ENCODE results near the gene FOXP1.

GRCh38 chr3:71299160-71299559 is 284.4 kb downstream of the FOXP1 start:
- TF ChIP-seq CTCF (IDR thresholded peaks at IDR 0.05) (no peak), POLR2AphosphoS5 (IDR thresholded peaks at IDR 0.05) (no peak)
